Gastrocnemius medialis (tissue), 4 donors: ENCODE measurements around the gene CACUL1. TPM values are rescaled to one million over a fixed set of nuclear protein-coding genes. Genes with fewer than 3 reads are reported as not detected.

Experiments
- ATAC-seq, 2 donors: fragments of 150-250 bp; one replicate each; pipeline ENCODE4 v1.9.1; 2016
- DNase-seq, 2 donors: peaks; one replicate each; pipeline ENCODE4 v3.0.0-alpha.2; 2019
- H3K27ac ChIP-seq, 4 donors: fragments of 200-600 bp; sonication (generic); 1 replicate in 1 of 4; 2 replicates in 3 of 4; pipeline ENCODE4 v1.5.1; 2016 to 2018; ENCODE audit warnings: mild to moderate bottlenecking in 2 of 4, moderate library complexity in 1 of 4
- H3K27me3 ChIP-seq, 3 donors: fragments of 200-600 bp; sonication (generic) in 2 of 3; 1 replicate in 1 of 3; 2 replicates in 2 of 3; pipeline versions ENCODE4 v1.5.1 to v1.6.0; 2016 to 2019; ENCODE audit warnings: mild to moderate bottlenecking in 1 of 3, moderate library complexity in 1 of 3
- H3K36me3 ChIP-seq, 2 donors: fragments of 200-600 bp; sonication (generic) in 1 of 2; one replicate each; pipeline ENCODE4 v1.5.1; 2017 to 2018
- H3K4me1 ChIP-seq, 2 donors: fragments of 200-600 bp; sonication (generic) in 1 of 2; one replicate each; pipeline ENCODE4 v1.5.1; 2016 to 2017; ENCODE audit warnings: mild to moderate bottlenecking in 2 of 2
- H3K4me3 ChIP-seq, 4 donors: fragments of 200-600 bp; sonication (generic) in 3 of 4; 1 replicate in 1 of 4; 2 replicates in 3 of 4; pipeline ENCODE4 v1.5.1; 2016 to 2019; ENCODE audit warnings: mild to moderate bottlenecking in 2 of 4
- H3K9me3 ChIP-seq, 3 donors: fragments of 200-600 bp; sonication (generic) in 2 of 3; 1 replicate in 1 of 3; 2 replicates in 2 of 3; pipeline ENCODE4 v1.5.1; 2016 to 2019
- POLR2A ChIP-seq, 2 donors: fragments of 450-650 bp; IDR thresholded peaks; one replicate each; pipeline ENCODE4 v1.6.1; 2017; ENCODE audit warnings: antibody characterized with exemption in 2 of 2, mild to moderate bottlenecking in 2 of 2, moderate library complexity in 2 of 2
- in situ Hi-C, 4 donors: fragments of 200-750 bp; cut with MboI; loops; one replicate each; pipeline versions ENCODE4 v1.15.0 to v1.8.0; 2017; ENCODE audit warnings: low sequenced_read_pairs in 4 of 4
- intact Hi-C: fragments of 100-400 bp; cut with DNase I; formaldehyde crosslinking; loops from one replicate; pipeline ENCODE4 v1.15.1; 2023; ENCODE audit warnings: low total_unique reads
- total RNA-seq, 4 donors: library from RNA; depleted of rRNA; stranded (reverse); fragments of >200 nt; gene quantifications; one replicate each; pipeline versions ENCODE4 v1.1.0 to v1.2.3, GENCODE V29; 2016
- TF ChIP-seq, protein P1 (sequence below), 5 experiments: fragments of 450-650 bp in 3 of 5; fragments of 200-600 bp in 2 of 5; sonication (generic) in 2 of 5; IDR thresholded peaks in 4 of 5; conservative IDR thresholded peaks in 1 of 5; 1 replicate in 4 of 5; 2 replicates in 1 of 5; pipeline ENCODE4 v1.5.1; 2016 to 2019; ENCODE audit warnings: antibody characterized with exemption in 5 of 5, mild to moderate bottlenecking in 3 of 5, moderate library complexity in 3 of 5

The CACUL1 gene
- total RNA-seq, 4 donors from 2014 or later = 28.5 to 59.5 (median 38.2) TPM

DNA sequence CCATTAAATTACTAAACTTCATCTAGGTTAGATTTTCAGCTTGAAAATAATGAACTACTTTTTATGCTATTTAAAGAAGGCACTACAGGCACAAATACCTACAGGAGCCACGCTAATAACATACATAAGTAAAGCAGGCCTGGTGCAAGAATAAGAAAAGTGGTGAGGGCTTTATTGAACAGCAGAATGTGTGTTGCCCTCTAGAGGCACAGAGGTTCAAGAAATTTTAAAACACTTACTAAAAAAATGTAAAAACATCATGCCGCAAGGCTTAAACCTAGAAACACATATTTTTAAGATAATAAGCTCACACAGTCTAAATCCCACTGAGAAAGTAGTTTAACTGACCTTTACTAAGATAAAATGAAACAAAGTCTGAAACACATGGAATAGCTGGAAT, 20.3 kb downstream of the CACUL1 start:
- DNase-seq = no peak
- intact Hi-C loops (no loop called here), in situ Hi-C loops (no loop called here)
- ATAC-seq = no peak
- Histone ChIP-seq H3K9me3 (no peaks in the 10 kb centered on the region), H3K36me3 (no peaks in the 10 kb centered on the region), H3K27me3 (no peaks in the 10 kb centered on the region), H3K4me3 (no peak overlapping the region), H3K4me1 (peaks cover 83 to 95% of the 10 kb centered on the region in 2 donors), H3K27ac (no peak overlapping the region)
- TF ChIP-seq, protein P1, sequence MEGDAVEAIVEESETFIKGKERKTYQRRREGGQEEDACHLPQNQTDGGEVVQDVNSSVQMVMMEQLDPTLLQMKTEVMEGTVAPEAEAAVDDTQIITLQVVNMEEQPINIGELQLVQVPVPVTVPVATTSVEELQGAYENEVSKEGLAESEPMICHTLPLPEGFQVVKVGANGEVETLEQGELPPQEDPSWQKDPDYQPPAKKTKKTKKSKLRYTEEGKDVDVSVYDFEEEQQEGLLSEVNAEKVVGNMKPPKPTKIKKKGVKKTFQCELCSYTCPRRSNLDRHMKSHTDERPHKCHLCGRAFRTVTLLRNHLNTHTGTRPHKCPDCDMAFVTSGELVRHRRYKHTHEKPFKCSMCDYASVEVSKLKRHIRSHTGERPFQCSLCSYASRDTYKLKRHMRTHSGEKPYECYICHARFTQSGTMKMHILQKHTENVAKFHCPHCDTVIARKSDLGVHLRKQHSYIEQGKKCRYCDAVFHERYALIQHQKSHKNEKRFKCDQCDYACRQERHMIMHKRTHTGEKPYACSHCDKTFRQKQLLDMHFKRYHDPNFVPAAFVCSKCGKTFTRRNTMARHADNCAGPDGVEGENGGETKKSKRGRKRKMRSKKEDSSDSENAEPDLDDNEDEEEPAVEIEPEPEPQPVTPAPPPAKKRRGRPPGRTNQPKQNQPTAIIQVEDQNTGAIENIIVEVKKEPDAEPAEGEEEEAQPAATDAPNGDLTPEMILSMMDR (IDR thresholded peaks at IDR 0.05 in 4 of 5, conservative IDR thresholded peaks at IDR 0.05 in 1 of 5) = no peak
- no peak for TF ChIP-seq POLR2A (IDR thresholded peaks at IDR 0.05)

DNA sequence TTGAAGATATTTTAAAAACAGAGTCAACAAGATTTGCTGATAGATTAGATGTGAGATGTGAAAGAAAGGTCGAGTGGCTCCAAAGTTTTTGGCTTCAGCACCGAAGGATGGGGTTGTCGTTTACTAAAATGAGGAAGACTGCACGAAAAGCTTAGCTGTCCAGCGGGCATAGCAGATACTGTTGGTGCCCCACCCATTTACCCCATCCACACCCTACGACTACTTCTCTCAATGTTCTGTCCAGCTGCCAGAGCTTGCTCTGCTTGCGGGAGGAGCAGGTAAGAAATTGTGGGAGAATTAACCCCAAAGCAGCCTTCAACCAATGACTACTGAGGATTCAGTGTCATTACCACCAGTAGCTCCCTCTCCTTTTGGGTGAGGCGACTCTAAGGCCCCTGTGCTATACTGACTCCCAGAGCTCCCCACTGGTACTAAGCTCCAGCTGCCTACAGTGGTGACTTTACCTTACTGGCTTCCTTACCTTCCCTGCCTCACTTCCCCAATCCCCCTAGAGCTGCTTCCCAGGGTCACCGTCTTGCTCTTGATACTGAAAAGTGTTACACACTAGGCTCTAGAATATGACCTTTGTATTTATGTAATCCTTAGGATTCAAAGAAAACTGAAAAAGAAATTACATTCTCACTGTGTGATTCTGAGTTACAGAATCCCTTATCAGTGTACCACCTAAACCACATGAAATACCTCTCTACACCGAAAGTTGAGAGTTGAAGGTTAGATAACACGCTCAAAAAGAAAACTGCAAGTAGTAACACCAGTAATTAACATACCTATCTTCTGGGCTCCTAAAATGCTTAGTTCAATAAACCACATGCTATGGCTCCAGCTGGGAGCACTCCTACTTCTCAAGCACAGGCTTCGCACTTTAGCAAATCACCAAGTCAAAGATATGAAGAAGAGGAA, 22.3 kb downstream of the CACUL1 start:
- DNase-seq (no peak), ATAC-seq (no peak)
- H3K27ac ChIP-seq = no peak overlapping the region
- H3K27me3 ChIP-seq = no peaks in the 10 kb centered on the region
- H3K36me3 ChIP-seq = no peaks in the 10 kb centered on the region
- TF ChIP-seq, protein P1 (IDR thresholded peaks at IDR 0.05 in 4 of 5, conservative IDR thresholded peaks at IDR 0.05 in 1 of 5) = no peak
- TF ChIP-seq POLR2A (IDR thresholded peaks at IDR 0.05) = no peak
- H3K9me3 ChIP-seq = no peaks in the 10 kb centered on the region
- in situ Hi-C loops = no loop called here
- H3K4me3 ChIP-seq = no peak overlapping the region
- intact Hi-C loops = no loop called here
- peaks cover 78 to 90% of the 10 kb centered on the region in 2 donors for H3K4me1 ChIP-seq

DNA sequence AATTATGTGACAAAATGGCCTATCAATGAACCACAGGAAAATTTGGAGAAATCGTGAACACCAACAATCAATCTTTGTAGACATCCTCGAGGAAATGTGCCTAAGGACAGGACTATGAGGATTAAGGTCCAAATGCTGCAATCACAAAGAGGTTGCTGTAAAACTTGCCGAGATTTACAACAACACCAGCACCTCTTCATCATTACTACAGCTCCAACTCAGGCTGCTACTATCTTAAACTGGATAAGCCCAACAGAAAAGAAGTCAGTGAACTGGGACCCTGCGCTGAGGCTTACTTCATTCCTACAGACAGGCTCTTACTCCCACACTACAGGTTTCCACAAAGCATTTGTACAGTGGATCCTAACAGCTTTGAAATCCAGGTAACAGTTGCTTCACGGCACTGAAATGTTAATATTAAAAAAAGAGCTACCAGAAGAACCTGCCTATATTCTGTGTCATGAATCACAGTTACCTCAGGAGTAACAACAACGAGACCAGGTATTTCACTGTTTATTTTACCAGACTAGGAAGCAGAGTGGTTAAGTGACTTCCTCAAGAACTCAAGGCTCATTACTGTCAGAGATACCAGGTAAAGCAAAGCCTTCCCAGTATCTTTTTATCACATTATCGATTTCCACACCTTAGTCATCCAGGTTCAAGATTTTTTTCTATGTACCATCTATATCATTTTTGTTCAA, 23.9 kb downstream of the CACUL1 start:
- Histone ChIP-seq H3K4me3 (no peak overlapping the region), H3K36me3 (no peaks in the 10 kb centered on the region), H3K9me3 (no peaks in the 10 kb centered on the region), H3K27ac (peak overlapping the region; percentile 10 to 54 (median 34)), H3K4me1 (peaks cover 71 to 86% of the 10 kb centered on the region in 2 donors), H3K27me3 (no peaks in the 10 kb centered on the region)
- intact Hi-C loops (no loop called here), in situ Hi-C loops (no loop called here)
- TF ChIP-seq, protein P1 (IDR thresholded peaks at IDR 0.05 in 4 of 5, conservative IDR thresholded peaks at IDR 0.05 in 1 of 5) = no peak
- no peak for TF ChIP-seq POLR2A (IDR thresholded peaks at IDR 0.05)
- no peak for ATAC-seq
- DNase-seq = no peak

DNA sequence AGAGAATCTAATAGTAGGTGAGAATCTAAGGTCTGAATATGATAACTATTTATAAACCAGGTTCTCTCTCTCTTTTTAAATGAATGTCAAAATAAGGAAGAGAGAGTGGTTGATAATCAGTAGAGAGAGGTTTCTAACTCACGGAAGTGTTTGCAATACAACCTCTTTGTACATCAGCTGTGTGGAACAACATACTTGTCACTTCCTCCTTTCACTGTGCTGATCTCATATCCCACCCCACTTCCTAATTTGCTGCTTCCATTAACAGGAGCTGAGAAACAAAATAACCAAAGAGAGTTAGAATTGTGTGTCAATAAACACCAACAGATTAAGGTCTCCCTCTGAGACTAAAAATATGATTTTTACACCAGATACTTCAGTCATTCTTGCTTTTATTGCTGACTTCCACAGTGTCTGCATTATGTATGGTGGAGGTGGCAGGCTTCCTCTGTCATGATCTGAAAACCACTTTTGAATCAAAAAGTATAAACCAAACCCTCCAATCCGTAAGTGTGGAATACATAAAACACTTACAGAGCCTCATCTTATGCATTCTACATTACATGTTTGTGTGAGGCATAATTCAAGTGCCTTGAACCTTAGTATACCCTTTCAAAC, 25.0 kb downstream of the CACUL1 start:
- ATAC-seq = peak in 1 of 2 donors; percentile 51
- in situ Hi-C loops = loop anchor here in 3 of 4 donors (5.0 to 10.0 kb wide), 2 partner anchors 162 to 165 kb away; no protein-coding TSS in a partner anchor
- intact Hi-C loops = no loop called here
- TF ChIP-seq, protein P1 (IDR thresholded peaks at IDR 0.05 in 4 of 5, conservative IDR thresholded peaks at IDR 0.05 in 1 of 5) = no peak
- TF ChIP-seq POLR2A (IDR thresholded peaks at IDR 0.05) = no peak
- H3K4me3 ChIP-seq = no peak overlapping the region
- no peaks in the 10 kb centered on the region for H3K27me3 ChIP-seq
- no peak for DNase-seq
- H3K9me3 ChIP-seq = no peaks in the 10 kb centered on the region
- peaks cover 71 to 86% of the 10 kb centered on the region in 2 donors for H3K4me1 ChIP-seq
- H3K36me3 ChIP-seq = no peaks in the 10 kb centered on the region
- peak overlapping the region; percentile 11 to 54 (median 44) for H3K27ac ChIP-seq
